Measurements from ENCODE around the gene MTHFD1L.

MTHFD1L gene

GRCh38 chr6:150900049-150900448 is 34.5 kb downstream of the MTHFD1L start:
- Histone ChIP-seq H3K4me1 (ENCODE audit: insufficient read depth, insufficient read length) (no peaks in the 10 kb centered on the region), H3K4me3 (ENCODE audit: insufficient read length, low read depth) (no peak overlapping the region), H3K27me3 (ENCODE audit: insufficient read depth, insufficient read length) (no peaks in the 10 kb centered on the region), H3K9ac (ENCODE audit: insufficient read length, low read depth) (no peak overlapping the region), H3K36me3 (ENCODE audit: insufficient read depth, insufficient read length, low read length) (peaks cover 12% of the 10 kb centered on the region), H3K9me3 (ENCODE audit: insufficient read depth, low read length) (no peaks in the 10 kb centered on the region)
- DNase-seq (ENCODE audit: low read depth, low spot score): no peak
- TF ChIP-seq ZNF274 (IDR thresholded peaks at IDR 0.05; ENCODE audit: low read depth, low read length) (no peak), YY1 (IDR thresholded peaks at IDR 0.05; ENCODE audit: insufficient read depth, insufficient read length) (no peak), SUZ12 (IDR thresholded peaks at IDR 0.05; ENCODE audit: extremely low read depth, insufficient read depth, insufficient read length) (no peak)

GRCh38 chr6:150902142-150902776 is 36.8 kb downstream of the MTHFD1L start:
- TF ChIP-seq SUZ12 (IDR thresholded peaks at IDR 0.05; ENCODE audit: extremely low read depth, insufficient read depth, insufficient read length): no peak
- TF ChIP-seq ZNF274 (IDR thresholded peaks at IDR 0.05; ENCODE audit: low read depth, low read length): no peak
- TF ChIP-seq YY1 (IDR thresholded peaks at IDR 0.05; ENCODE audit: insufficient read depth, insufficient read length): no peak
- DNase-seq (ENCODE audit: low read depth, low spot score): no peak
- Histone ChIP-seq H3K9ac (ENCODE audit: insufficient read length, low read depth) (no peak overlapping the region), H3K4me1 (ENCODE audit: insufficient read depth, insufficient read length) (no peaks in the 10 kb centered on the region), H3K27me3 (ENCODE audit: insufficient read depth, insufficient read length) (no peaks in the 10 kb centered on the region), H3K4me3 (ENCODE audit: insufficient read length, low read depth) (no peak overlapping the region), H3K36me3 (ENCODE audit: insufficient read depth, insufficient read length, low read length) (peaks cover 32% of the 10 kb centered on the region), H3K9me3 (ENCODE audit: insufficient read depth, low read length) (no peaks in the 10 kb centered on the region)

- no peaks in the 10 kb centered on the region for H3K9me3 ChIP-seq (ENCODE audit: insufficient read depth, low read length)
- DNase-seq (ENCODE audit: low read depth, low spot score): no peak
- H3K36me3 ChIP-seq (ENCODE audit: insufficient read depth, insufficient read length, low read length): peaks cover 31% of the 10 kb centered on the region
- no peaks in the 10 kb centered on the region for H3K27me3 ChIP-seq (ENCODE audit: insufficient read depth, insufficient read length)
- no peak for TF ChIP-seq SUZ12 (IDR thresholded peaks at IDR 0.05; ENCODE audit: extremely low read depth, insufficient read depth, insufficient read length)
- TF ChIP-seq YY1 (IDR thresholded peaks at IDR 0.05; ENCODE audit: insufficient read depth, insufficient read length): no peak
- no peak overlapping the region for H3K9ac ChIP-seq (ENCODE audit: insufficient read length, low read depth)
- no peak overlapping the region for H3K4me3 ChIP-seq (ENCODE audit: insufficient read length, low read depth)
- no peaks in the 10 kb centered on the region for H3K4me1 ChIP-seq (ENCODE audit: insufficient read depth, insufficient read length)
Measured at GRCh38 chr6:150905769-150906168, 40.3 kb downstream of the MTHFD1L start.

- TF ChIP-seq SUZ12 (IDR thresholded peaks at IDR 0.05; ENCODE audit: extremely low read depth, insufficient read depth, insufficient read length) (no peak), YY1 (IDR thresholded peaks at IDR 0.05; ENCODE audit: insufficient read depth, insufficient read length) (no peak), ZNF274 (IDR thresholded peaks at IDR 0.05; ENCODE audit: low read depth, low read length) (no peak)
- no peak for DNase-seq (ENCODE audit: low read depth, low spot score)
- H3K9me3 ChIP-seq (ENCODE audit: insufficient read depth, low read length): no peaks in the 10 kb centered on the region
- no peak overlapping the region for H3K9ac ChIP-seq (ENCODE audit: insufficient read length, low read depth)
- no peak overlapping the region for H3K4me3 ChIP-seq (ENCODE audit: insufficient read length, low read depth)
- H3K27me3 ChIP-seq (ENCODE audit: insufficient read depth, insufficient read length): no peaks in the 10 kb centered on the region
- H3K4me1 ChIP-seq (ENCODE audit: insufficient read depth, insufficient read length): no peaks in the 10 kb centered on the region
- peaks cover 34% of the 10 kb centered on the region for H3K36me3 ChIP-seq (ENCODE audit: insufficient read depth, insufficient read length, low read length)
Measured at GRCh38 chr6:150906641-150907326, 41.3 kb downstream of the MTHFD1L start.

- no peak for DNase-seq (ENCODE audit: low read depth, low spot score)
- Histone ChIP-seq H3K9me3 (ENCODE audit: insufficient read depth, low read length) (no peaks in the 10 kb centered on the region), H3K4me3 (ENCODE audit: insufficient read length, low read depth) (no peak overlapping the region), H3K36me3 (ENCODE audit: insufficient read depth, insufficient read length, low read length) (peaks cover 36% of the 10 kb centered on the region), H3K27me3 (ENCODE audit: insufficient read depth, insufficient read length) (no peaks in the 10 kb centered on the region), H3K9ac (ENCODE audit: insufficient read length, low read depth) (no peak overlapping the region), H3K4me1 (ENCODE audit: insufficient read depth, insufficient read length) (no peaks in the 10 kb centered on the region)
- TF ChIP-seq YY1 (IDR thresholded peaks at IDR 0.05; ENCODE audit: insufficient read depth, insufficient read length) (no peak), SUZ12 (IDR thresholded peaks at IDR 0.05; ENCODE audit: extremely low read depth, insufficient read depth, insufficient read length) (no peak), ZNF274 (IDR thresholded peaks at IDR 0.05; ENCODE audit: low read depth, low read length) (no peak)
Measured at GRCh38 chr6:150907383-150907782, 41.9 kb downstream of the MTHFD1L start.

GRCh38 chr6:150908901-150909300 is 43.4 kb downstream of the MTHFD1L start:
- Histone ChIP-seq H3K36me3 (ENCODE audit: insufficient read depth, insufficient read length, low read length) (peaks cover 36% of the 10 kb centered on the region), H3K9me3 (ENCODE audit: insufficient read depth, low read length) (no peaks in the 10 kb centered on the region), H3K9ac (ENCODE audit: insufficient read length, low read depth) (no peak overlapping the region), H3K27me3 (ENCODE audit: insufficient read depth, insufficient read length) (no peaks in the 10 kb centered on the region), H3K4me3 (ENCODE audit: insufficient read length, low read depth) (no peak overlapping the region), H3K4me1 (ENCODE audit: insufficient read depth, insufficient read length) (no peaks in the 10 kb centered on the region)
- DNase-seq (ENCODE audit: low read depth, low spot score): no peak
- TF ChIP-seq ZNF274 (IDR thresholded peaks at IDR 0.05; ENCODE audit: low read depth, low read length) (no peak), YY1 (IDR thresholded peaks at IDR 0.05; ENCODE audit: insufficient read depth, insufficient read length) (no peak), SUZ12 (IDR thresholded peaks at IDR 0.05; ENCODE audit: extremely low read depth, insufficient read depth, insufficient read length) (no peak)

- no peak overlapping the region for H3K9ac ChIP-seq (ENCODE audit: insufficient read length, low read depth)
- no peak for DNase-seq (ENCODE audit: low read depth, low spot score)
- no peaks in the 10 kb centered on the region for H3K9me3 ChIP-seq (ENCODE audit: insufficient read depth, low read length)
- no peak for TF ChIP-seq SUZ12 (IDR thresholded peaks at IDR 0.05; ENCODE audit: extremely low read depth, insufficient read depth, insufficient read length)
- no peak for TF ChIP-seq ZNF274 (IDR thresholded peaks at IDR 0.05; ENCODE audit: low read depth, low read length)
- no peak for TF ChIP-seq YY1 (IDR thresholded peaks at IDR 0.05; ENCODE audit: insufficient read depth, insufficient read length)
- H3K4me3 ChIP-seq (ENCODE audit: insufficient read length, low read depth): no peak overlapping the region
- peaks cover 33% of the 10 kb centered on the region for H3K36me3 ChIP-seq (ENCODE audit: insufficient read depth, insufficient read length, low read length)
- no peaks in the 10 kb centered on the region for H3K4me1 ChIP-seq (ENCODE audit: insufficient read depth, insufficient read length)
- no peaks in the 10 kb centered on the region for H3K27me3 ChIP-seq (ENCODE audit: insufficient read depth, insufficient read length)
Measured at GRCh38 chr6:150910561-150910960, 45.1 kb downstream of the MTHFD1L start.

Data from NT2/D1 (cell line).